HG02970 (cell line): ENCODE results near the gene GALNS.

ENCODE experiments used
- ATAC-seq: cut with Tn5 transposase; IDR thresholded peaks from one replicate; pipeline ENCODE4 v1.9.1; 2021; ENCODE audit warnings: mild to moderate bottlenecking, moderate library complexity, moderate number of reproducible peaks; ENCODE audit not compliant: unreplicated experiment, low FRiP score

The GALNS gene

DNA sequence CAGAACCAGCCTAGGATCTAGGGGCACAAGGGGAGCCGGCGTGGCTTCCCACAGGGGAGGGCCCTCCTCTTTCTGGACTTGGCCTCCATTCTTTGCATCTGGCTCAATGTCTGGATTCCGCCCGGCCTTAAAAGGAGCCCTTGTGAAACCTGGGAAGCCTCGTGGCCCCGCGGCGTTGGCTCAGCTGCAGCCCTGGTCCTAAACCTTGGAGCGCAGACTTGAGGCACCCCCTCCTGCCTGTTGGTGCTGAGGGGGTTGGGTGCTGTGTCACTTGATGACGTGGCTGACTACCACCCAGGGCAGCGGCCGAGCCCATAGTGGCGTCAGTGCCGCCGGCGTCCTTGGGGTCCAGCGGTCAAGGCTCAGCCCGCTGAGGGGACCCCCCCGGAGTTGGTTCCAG, 4.6 kb upstream of the GALNS start:
- ATAC-seq: no peak

- ATAC-seq: no peak
These were observed 2.8 kb upstream of the GALNS start for GRCh38 chr16:88859381-88860091.

DNA sequence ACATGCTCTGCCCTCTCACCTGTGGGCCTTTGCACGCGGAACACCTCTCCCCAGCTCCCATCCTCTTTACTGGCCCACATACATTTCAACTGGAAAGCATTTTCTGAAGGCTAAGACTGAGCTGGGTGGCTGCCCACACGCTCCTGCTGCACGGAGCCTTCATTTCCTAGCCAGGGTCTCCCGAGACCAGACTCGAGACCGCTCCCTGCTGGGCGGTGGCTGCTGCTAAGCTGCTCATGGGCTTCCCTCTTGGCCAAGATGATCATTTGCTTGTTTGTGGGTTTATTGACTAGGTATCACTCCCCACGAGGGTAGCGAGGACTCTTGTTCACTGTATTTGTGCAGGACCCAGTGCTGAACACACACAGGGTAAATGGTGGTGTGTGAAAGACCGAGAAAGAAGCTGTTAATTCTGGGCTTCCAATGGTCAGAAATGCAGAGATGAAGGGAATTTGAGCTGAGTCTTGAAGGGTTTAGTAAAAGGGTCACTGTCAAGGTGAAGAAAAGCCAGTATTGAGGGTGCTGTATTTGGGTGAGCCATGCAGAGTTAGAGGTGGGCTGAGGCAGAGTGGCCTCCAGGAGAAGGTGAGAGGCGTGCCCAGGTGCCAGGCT, 1.1 kb upstream of the GALNS start:
- no peak for ATAC-seq

DNA sequence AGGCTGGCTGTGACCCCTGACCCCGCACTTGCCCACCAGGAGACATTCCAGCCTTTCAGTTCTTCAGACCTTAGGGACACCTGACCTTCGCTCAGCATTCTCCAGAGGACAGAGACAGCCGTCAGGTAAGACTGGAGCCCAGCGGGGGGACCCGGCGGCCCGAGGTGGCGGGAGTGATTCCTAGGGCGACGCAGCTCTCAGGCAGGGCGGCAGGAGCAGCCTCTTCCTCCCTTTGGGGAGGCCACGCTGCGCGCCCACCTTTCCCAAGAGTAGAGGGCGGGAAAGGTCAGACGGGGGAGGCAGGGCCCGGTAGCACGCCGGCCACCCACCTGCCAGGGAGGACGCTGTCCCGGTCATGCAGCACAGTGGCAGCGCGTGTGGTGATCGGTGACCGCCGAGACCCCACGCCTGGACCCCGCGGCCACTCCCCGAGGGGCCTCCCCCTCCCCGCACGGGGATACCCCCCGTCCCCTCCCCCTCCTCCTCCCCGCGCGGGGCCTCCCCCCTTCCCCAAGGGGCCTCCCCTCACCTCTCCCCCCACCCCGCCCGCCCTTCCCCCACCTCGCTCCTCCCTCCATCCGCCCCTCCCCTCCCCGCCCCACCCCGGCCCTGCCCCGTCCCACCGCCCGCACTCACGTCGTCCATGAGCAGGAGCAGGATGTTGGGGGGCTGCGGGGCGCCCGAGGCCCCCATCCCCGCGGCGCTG, 472 bp downstream of the GALNS start:
- peak; percentile 3 for ATAC-seq

DNA sequence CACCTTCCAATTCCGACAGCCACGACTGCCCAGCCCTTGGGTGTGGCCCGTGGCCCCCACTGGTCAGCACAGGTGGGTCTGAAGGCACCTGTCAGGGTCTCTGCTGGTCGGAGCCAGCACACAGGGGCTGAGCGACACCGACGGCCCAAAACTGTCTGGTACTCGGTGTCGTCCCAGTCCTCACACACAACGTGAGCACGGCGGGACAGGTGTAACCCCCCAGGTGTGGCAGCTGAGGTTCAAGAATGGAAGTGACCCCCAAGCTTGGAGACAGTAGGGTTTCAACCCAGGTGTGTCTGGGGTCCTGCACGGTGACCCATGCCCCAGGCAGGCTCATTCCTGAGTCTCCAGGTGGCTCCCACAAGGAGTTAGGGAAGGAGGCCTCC, 1.0 kb downstream of the GALNS start:
- no peak for ATAC-seq

- ATAC-seq: no peak
These were observed 1.6 kb downstream of the GALNS start for GRCh38 chr16:88855176-88855575.

DNA sequence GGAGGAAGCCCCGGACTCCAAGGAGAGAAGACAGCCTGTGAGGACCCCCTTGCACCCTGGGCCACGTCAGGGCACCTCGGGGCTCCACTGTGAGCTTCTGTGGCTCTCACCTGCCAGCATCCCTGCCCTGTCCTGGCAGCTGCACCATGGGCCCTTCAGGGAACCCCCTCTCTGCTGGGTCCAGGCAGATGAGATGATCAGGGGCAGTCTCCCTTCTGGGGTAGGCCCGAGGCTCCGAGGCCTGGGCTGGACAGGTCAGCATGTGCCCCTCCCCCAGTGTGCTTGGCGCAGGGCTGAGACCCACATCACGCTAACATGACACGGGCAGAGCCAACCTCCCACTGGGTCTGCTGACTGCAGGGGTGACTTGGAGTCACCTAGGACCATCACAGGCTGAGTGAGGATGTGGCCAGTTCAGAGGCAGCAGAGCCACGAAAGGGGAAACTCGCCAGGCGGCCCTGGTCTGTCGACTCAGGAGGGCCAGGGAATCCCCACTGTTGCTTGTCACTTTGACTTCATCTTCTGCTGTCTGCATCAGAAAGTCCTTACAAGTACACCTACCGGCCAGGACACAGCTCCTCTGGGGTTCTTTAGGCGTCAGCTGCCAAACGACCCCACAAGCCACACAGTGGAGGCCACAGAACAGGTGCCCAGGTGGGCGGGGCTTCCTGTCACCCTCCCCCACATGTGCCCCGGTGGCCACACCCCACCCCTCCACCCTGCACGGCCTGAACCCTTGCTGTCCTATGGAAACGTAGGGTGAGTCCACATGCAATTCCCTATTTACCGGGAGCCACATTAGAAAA, 2.2 kb downstream of the GALNS start:
- no peak for ATAC-seq

DNA sequence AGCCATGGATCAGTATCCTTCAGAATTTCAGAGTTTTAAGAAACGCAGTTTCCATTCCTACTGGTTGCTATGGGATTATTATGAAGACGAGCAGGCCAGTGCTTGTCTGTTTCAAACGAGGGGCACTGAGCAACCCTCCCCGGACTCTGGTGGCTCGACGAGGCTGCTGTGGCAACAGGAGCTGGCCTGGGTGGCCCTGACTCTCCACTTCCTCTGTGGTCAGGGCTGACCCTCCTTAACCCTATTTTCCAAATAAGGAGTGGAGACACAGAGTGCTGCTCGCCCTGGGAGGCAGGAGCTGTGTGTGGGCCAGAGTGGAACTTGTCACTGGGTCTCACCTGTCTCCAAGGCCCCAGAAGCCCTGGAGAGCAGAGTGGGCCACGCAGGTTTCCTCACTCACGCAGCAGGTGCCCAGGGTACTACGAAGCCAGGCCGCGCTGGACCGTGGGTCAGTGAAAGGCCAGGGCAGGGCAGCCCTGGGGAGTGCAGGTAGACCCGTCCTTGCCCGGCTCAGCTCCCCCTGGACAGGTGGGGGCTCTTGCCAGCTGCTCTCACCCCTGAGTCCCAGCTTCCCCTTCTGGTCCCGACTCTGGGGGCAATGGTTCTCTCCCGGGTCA, 3.3 kb downstream of the GALNS start:
- no peak for ATAC-seq

GRCh38 chr16:88851616-88852015, 5.1 kb downstream of the GALNS start:
- no peak for ATAC-seq

- no peak for ATAC-seq
These were observed 6.1 kb downstream of the GALNS start for GRCh38 chr16:88850531-88851199.

- no peak for ATAC-seq
These were observed 8.2 kb downstream of the GALNS start for GRCh38 chr16:88848557-88848956.

DNA sequence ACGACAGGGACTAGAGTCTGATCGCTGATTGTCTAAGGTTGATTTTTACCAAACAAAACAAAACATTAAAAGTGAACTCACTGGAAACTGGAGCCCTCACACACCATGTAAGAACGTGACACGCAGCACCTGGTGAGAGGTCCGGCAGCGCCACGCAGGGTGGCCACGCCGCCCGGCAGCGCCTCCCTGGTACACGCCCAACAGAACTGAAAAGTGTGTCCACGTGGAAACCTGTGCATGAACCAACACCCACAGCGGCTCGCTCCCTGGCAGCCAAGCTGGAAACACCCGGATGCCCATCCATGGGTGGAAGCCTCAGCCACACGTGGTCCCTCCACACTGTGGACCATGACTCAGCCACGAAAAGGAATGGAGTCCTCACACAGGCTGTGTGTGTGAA, 9.1 kb downstream of the GALNS start:
- no peak for ATAC-seq

DNA sequence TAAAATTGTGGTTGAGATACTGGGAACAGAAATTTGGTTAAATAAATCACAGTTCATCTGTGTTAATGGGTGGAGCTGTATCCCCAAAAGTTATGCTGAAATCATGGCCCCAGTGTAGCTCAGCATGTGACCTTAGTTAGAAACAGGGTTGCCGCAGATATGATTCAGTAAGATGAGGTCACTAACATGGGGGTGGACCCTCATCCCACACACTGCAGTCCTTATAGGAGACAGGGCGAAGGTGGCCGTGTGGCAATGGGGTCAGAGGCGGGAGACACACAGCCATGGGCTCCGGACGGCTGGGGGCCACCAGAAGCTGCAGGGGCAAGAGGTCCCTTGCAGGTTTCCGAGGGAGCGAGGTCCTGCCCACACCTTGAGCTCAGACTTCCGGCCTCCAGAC, 10.7 kb downstream of the GALNS start:
- ATAC-seq: no peak

- ATAC-seq: no peak
These were observed 12.2 kb downstream of the GALNS start for GRCh38 chr16:88844419-88845036.

DNA sequence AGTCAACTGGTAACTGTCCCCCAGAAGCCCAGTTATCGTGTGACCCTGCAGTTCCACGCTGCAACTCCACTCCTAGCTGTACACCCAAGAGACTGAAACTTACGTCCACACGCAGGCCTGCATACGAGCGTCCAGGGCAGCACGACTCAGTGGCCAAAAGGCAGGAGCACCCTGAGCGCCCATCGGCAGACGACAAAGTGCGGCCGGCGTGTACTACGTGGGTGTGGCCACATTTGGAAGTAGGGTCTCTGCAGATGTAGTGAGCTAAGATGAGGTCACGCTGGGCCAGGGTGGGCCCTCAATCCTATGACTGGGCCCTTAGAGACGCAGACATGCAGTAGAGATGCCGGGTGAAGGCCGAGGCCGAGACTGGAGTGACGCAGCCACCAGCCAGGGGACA, 13.5 kb downstream of the GALNS start:
- no peak for ATAC-seq

- no peak for ATAC-seq
These were observed 13.9 kb downstream of the GALNS start for GRCh38 chr16:88842806-88843205.

DNA sequence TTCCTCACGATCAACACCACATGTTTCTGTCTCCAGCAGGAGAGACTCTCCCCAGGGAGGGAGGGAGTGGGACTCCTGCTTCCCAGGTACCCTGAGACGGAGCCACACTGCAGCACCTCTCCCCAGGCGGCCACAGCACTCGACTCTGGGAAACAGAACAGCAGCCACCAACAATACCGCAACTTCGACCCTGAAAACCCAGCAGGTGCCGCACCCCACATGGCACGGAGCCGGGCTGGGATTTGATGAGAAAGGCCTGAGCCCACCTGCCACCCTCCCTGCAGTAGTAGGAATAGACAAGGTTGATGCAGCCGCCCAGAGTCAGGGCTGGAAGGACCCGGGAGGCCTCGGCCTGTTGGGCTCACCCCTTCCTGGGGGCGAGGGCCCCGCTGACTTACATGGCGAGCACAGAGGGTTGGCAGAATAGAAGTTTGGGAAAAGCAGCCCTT, 14.4 kb downstream of the GALNS start:
- ATAC-seq: no peak

DNA sequence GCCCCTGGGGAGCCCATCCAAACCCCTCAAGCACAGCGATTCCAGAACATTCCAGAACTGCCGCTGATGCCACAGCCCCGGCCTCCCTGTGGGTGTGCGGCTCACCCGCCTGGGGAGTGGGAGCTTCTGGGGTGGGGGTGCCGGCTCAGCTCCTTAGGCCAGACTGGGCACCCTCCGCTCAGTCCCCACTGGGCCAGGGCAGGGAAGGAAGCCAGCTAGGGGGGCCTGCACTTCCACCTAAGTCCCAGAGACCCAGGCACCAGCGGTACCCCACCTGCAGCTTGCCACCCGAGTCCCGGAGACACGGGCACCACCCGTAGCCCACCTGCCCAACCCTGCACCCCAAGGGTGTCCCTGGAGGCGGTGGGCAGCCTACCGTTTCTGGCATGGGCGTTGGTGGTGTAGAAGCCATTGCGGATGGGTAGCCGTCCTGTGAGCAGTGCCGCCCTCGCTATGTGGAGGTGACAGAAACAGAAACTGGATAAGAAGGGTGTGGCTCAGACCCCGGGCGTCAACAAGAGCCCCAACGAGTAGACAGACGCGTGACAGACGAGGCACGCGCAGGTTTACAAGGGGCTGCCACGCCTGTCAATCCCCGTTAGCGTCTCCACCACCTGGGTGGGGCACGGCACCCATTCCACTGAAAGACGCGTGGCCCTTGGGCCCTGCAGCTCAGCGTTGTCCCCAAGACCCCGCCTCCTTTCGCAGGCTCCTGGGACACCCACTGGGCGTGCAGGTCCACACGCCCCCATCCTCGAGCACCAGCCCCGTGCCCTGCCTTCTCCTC, 15.0 kb downstream of the GALNS start:
- ATAC-seq: no peak
